NCI-H187 treated with DMSO at 0.1 percent for 48 hours (cell line): ENCODE measurements around the gene DMD.
"Not testable (repeated sequence)": the region's sequence is repeated elsewhere in the genome, so short reads cannot be mapped to it uniquely, and the experiment has no call there.

Experiments used
- DNase-seq: peaks from one replicate; lab custom pipeline; 2025; lab: John Stamatoyannopoulos, UW

The DMD gene

DNA sequence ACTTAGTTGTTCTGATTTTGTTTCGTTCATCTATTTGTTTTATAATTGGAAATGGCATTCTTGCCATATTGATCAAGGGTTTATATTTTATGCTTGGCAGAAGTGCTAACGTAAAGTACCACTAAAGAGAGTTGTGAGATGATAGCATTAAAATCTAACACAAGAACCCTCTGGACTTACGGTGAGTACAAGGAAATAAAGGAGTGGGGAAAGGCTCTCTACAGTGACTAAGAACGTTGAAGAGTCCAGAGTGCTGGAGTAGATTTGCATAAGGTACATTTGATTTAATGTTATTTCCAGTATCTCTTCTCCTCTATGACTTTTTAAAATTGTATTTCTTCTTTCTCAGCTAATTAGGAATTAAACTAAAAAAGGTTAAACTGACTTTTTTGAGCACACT is 612.6 kb downstream of the DMD start:
- no peak for DNase-seq

DNA sequence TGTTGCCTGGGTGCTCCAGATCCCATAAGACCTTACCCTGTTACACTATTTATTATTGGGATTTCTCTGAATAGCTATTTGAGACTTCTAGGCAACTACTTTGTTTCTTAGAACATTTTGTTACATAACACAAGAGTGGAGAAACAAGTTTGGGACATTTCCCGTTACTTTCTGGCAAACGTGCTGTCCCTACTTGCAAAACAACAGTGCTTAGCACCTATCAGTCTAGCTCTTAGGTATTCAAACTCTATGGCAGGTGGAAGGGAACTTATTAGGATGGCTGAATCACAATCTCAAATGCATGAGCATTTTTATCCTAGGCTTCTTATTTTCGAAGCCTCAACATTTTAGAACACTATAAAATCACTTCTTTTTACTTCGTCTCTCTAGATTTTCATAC is 613.6 kb downstream of the DMD start:
- DNase-seq: no peak

DNA sequence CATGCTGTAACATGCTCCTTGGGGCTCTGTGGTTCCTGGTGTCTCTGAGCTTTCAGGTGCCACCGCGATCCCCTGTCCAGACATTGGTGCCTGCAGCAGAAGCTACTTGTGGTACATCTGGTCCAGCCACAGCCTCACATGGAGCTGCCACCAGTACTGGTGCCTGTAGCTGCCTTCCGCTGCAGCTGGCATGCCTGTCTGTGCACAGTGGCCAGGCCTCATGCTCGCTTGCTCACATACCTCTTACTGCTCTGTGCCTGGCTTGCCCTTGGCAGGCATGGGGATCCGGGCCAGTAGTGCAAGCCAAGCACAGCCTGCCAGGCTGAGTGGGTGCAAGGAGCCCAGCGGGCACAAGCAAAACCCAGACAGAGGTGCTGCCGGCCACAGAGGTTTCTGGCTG is 618.6 kb downstream of the DMD start:
- DNase-seq: no peak

DNA sequence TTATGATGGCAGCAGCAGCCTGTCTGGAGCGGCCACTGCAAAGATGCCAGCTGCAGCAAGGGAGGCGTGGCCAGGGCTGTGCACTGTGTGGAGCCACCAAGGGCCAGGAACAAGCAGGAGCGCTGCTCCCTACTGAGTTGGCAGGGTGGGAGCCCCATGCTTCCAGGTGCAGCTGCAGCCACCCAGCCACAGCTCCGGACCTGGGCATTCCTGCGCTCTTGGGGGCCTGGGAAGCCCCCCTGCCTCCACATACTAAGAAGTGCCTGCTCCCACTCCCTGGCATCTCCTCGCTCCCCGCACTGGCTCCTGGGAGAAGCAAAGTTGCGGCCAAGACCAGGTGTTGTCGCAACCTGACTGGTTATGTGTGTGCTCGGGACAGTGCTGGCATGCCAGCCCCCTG is 619.8 kb downstream of the DMD start:
- no peak for DNase-seq

DNA sequence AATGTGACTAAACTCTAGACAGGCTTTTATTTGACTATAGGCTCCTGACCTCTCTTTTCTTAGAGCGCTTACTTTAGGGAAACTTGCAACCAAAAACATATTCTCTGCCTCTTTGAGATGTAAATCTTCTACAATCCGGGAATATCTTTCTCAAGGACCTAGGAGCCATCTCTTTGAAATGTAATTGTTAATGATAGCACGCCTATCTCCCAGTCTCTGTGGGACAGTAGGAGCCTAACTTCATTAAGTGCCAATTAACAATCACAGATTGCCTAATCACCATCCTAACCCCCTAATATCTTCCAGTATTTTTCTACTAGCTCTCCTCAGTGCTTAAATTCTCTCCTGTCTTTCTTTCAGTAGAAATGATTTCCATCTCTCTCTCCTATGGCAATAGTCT is 628.6 kb downstream of the DMD start:
- no peak for DNase-seq

DNA sequence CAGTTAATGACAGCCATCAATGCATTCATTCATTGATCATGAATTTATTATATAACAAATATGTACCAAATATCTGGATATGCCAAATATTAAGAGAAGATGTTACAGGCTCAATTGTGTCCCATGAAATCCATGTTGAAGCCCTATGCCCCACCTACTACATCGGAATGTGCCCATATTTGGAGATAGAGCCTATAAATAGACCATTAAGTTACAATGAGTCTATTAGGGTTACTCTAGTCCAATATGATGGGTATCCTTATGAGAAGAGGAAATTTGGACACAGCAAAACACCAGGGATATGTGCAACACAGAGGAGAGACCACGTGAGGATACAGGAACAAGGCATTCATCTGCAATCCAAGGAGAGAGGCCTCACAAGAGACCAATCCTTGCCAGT is 634.5 kb downstream of the DMD start:
- no peak for DNase-seq

DNA sequence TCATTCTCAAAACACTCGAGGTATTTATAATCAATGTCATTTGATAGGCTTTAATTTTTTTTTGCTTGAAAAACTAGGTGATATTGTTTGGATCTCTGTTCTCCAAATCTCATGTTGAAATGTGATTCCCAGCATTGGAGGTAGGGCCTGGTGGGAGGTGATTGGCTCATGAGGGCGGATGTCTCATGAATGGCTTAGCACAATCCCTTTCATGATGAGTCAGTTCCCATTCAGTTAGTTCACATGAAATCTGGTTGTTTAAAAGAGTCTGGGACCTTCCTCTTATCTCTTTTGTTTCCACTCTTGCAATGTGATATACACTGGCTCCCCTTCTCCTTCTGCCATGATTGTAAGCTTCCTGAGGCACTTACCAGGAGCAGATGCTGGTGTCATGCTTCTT is 638.7 kb downstream of the DMD start:
- DNase-seq: no peak

DNA sequence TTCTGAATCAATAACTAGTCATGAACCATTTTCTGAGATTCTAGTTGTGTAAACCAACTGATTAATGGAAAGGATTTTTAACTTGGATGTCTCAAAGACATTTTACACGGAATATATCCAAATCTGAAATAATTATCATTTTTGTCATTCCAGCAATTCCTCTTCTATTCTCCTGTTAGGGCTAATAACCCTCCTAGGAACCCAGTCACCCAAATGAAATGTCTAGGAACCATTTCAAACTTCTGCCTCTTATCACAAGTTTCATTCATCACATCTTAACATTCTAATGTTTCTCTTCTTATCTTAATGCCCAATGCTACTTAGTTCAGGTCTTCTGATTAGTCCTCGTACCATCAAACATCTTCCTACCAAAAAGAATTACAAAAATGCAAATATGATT is 639.8 kb downstream of the DMD start:
- DNase-seq: no peak

DNA sequence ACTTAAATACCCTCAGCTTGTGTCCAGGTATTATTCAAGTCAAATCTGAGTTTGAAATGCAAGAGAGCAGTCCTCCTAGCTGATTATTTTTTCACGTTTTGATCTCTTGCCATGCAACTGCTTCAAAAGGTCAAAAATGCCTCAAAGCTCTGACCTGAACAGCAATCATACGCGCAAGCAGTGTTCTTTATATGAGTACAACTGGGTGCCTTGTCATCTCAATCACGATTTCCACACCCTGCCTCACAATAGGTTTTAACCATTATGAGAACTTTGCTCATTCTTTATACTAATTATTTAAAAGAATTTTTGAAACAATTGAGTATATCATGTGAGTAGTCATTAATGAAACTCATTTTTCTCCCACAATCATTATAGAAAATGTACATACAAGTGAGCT is 649.1 kb downstream of the DMD start:
- no peak for DNase-seq

DNA sequence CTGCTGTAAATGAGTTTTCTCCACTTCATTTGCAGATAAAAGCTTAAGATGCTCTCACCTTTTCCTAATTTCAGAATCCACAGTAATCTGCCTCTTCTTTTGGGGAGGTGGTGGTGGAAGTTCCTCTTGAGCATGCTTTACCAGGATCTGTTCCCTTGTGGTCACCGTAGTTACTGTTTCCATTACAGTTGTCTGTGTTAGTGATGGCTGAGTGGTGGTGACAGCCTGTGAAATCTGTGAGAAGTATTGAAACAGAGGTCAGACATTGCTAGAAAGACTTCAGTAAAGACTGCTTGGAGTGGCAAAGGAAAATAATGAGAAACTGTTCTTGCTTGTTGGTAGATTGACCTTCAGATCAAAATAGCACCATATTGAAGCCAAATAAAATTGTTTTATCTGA is 666.2 kb downstream of the DMD start:
- DNase-seq: no peak

DNA sequence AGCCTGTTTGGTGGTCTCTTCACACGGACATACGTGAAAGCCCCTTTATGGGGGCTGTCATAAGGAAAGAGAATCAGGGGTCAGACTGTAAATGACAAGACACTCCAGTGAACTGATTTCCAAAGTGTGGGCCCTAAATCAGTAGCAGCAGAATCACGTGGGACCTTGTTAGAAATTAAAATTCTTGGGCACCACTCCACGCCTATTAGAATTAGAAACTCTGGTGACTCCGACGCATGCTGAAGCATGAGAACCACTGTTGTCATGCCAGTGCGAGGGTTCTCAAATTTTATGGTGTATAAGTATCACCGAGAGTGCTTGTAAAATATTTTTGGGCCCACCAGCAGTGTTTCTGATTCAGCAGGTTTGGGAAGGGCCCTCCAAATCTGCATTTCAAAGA is 672.8 kb downstream of the DMD start:
- no peak for DNase-seq

DNA sequence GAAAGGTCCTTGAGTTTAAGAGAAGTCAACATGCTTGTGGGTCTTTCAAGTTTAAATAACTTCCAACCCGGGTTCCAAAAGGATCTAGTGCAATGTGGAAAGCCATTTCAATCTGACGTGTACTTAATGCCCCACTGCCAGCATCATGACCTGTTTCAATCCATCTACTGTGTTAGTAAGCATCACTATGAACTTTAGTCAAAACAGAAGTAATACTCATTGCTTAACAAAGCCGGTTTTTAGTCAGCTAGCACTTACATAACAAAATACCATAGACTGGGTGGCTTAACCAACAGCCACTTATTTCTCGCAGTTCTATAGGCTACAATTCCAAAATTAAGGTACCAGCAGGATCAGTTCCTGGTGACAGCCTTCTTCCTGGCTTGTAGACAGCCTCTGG is 677.5 kb downstream of the DMD start:
- DNase-seq: no peak

DNA sequence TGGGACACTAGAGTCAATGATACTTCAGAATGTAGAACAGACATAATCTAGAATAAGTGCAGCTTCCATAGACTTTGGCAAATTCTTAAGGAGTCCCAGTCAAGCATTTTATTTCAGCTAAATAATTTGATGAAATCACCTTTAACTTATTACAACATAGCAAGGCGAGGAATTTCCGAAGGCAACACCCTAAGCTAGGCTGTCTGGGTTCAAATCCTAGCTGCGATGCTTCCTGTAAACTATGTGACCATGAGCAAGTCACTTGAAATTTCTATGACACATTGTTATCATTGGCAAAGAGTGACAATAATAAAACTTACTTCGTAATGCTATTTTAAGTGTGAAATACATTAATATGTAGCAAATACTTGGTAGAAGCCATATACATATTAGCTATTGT is 679.1 kb downstream of the DMD start:
- DNase-seq: no peak

DNA sequence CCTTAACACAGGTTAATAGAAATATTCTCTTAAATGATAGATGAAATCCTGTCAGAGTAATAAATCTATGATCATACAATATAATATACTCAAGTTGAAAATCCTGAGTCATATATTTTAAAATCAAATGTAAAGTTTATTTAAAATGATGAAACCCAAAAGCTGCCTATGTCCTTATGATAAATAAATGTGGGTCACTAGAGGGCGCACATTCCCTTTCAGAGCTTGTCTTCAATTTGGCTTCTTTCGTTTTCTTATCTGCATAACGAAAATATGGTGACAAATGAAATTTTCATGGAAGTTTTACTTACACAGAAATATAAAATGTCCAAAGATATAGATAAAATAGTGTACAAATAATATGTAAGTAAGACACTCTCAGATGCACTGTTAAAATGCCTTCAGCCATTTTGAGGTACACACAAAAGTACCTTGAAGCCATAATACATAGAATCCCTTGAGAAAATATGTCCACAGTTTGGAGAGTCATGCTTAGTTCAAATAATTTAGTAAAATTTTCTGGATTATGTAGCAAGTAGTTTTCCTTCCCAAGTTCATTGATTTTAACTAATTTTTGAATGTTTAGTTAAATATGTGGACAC is 680.4 kb downstream of the DMD start:
- DNase-seq: no peak

DNA sequence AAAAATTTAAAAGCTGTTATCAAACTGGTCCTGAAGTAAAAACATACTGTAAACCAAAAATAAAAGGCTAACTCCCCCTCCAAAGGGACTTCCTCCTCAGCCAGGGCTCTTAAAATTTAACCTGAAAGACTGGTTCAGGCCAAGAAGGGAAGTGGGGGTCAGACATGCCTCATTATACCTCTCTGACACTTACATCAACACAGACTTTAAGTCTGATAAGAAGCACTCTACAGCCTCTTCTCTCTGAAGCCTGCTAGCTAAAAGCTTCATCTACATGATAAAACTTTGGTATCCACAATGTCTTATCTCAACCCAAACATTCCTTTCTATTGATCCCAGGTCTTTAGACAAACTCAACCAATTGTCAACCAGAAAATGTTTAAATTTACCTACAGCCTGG is 682.9 kb downstream of the DMD start:
- not testable (repeated sequence) for DNase-seq

DNA sequence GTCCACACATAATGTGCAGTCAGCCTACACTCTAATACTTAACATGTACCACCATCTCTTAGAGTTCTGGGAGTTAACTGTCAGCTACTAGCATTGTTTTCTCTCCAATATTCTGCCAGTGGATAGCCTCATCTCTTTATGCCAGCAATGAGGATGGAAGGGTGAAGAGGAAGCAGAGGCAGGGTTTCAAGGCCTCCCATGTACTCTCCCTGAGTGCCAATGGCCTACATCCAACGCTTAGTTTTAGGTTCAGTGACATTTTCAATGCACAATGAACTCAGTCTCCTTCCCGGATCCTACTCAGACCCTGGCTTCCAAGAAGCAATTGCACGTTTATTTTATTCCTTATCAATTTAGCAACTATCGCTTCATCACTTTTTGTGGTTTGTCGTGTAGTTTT is 686.1 kb downstream of the DMD start:
- no peak for DNase-seq

DNA sequence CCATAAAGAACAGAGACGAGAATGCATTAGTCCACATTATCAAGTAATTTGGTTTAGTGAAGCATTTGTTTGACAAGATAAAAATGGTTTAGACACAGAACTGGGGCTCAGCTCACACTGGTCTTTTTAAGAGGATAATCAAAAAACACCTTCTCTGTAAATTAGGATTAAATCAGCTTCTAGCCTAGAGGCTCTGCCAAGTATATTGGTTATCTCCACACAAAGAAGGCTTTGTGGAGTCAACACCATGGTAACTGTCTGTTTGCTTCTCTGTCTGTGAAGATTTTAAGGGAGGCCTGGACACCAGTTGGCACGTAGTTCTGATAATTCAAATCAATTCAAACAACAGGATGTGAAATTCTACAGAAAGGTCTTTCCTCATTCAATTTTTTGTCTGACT is 687.0 kb downstream of the DMD start:
- DNase-seq: no peak

DNA sequence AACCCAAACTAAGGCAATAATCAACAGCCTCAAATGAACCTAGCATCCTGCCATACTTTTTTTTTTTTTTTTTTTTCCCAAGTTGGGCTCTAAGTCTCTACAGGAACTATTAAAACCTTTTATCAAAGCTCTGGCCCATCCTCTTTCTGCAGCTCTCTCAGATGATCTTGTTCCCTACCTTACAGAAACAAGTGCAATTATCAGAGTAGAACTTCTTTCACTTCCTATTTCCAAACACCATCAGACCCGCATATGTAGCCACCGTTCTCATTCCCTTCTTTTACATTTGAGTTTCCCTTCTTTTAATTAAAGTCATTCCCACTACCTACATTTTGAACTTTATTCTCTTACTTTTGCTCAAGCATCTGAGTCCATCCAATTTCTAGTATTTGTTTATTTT is 690.6 kb downstream of the DMD start:
- DNase-seq: no peak

DNA sequence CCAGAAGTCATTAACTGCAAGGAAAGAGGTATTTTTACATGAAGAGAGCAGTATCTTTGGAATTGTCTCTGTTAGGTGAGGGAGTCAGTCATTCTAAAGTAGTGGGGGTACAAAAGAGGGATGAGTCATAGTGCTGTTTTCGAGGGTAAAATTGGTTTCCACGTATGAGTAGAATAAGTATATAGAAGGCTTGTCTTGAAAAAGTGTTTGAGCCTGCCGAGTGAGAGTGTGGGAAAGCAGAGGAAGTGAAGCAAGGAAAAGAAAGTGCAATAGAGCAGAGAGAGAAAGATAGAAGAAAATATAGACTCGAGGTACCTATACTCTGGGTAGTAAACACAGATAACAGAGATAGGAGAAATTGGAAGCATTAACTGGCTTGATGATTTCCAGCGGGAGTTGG is 696.4 kb downstream of the DMD start:
- DNase-seq: no peak

DNA sequence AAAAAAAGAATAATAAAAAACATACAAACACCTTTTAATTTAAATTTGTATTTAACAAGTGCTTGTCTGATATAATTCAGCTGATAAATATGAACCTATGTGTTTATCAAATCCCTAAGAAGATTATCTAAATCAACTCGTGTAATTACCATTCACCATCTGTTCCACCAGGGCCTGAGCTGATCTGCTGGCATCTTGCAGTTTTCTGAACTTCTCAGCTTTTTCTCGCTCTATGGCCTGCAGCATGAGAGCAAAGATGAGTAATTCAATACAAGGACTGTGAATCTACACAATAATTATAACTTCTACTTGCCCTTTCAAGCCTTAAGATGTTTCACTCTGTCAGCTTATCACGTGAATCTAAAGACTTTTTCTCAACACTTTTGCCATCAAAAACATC is 709.7 kb downstream of the DMD start:
- no peak for DNase-seq

DNA sequence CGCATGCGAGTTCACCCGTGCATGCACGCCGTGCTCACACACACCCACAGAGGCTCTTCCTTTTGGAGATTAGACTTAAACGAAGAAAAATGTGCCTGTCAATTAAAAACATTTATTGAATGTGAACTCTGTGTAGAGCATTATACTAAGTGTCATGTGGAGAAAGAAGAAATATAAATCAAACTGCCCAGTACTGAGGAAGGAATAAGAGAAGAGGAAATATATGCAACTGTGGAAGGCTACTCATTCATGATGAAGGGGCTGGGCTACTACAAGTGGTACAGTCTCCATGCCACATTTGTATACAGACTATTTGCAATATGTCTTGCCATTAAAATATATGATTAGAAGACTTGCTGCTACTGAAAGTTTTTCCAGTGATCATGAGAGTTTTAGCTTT is 714.7 kb downstream of the DMD start:
- no peak for DNase-seq

DNA sequence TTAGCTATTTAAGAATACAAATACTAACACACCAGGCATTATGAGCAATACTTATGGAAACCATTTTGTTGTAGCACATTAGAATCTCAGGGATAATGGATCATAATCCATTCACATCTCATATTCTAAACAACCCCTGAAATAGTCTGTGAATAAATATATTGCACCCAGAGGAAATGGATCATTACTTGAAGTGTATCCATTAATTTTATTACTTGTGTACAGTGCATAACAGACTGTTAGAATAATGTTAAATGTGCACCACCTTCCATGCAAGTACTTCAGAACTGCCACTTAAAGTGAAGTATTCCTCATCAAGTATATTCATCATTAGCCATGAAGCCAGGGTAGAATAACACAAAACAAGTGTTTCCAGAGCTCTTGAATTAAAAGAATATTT is 715.5 kb downstream of the DMD start:
- no peak for DNase-seq

DNA sequence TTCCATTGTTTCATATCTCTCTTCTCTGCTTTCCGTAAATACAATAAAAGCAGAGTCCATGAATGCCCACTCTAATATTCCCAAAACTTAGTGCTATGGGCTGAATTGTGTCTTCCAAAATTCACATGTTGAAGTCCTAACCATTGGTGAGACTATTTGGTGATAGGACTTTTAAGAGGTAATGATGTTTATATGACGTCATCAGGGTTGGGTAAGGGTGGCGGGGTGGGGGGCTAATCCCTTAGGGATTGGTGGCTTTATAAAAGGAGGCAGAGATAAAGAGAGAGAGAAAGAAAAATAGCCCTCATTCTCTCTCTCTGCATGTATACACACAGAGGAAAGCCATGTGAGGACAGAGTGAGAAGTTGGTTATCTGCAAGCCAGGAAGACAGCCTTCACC is 722.2 kb downstream of the DMD start:
- no peak for DNase-seq

DNA sequence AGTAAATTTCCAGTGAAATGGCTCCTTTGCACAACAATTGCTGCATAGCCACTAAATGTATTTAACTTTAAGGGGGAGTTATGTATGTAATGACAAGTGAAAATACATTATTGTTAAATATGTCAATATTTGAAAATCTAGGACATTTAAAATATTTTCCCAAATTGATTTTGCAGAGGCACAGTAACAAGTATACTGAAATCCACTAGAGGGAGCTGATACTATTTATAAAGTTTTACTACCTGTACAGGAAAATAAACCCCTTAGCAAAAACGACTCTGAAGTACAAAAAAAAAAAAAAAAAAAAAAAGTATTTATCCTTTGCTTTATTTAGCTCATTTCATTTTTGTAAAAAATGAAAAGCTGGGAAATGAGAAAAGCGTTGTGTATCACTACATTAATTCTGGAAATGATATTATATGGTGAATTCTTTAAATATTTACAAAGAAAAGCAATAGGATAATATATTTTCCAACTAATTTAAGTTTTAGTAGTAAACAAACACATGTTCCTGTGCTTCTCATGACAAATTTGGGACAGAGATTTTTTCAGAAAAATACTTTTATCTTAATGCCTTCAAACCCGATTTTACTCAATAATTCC is 727.7 kb downstream of the DMD start:
- DNase-seq: no peak

DNA sequence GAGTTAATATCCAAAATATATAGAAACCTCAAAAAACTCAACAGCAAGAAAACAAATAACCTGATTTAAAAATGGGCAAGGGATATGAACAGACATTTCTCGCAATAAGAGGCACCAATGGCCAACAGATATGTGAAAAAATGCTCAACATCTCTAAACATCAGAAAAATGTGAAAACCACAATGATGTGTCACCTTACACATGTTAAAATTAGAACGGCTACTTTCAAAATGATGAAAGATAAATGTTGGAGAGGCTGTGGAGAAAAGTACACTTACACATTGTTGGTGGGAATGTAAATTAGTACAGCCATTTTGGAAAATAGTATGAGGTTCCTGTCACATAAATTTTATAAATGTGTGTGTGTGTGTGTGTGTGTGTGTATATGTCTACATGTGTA is 731.3 kb downstream of the DMD start:
- no peak for DNase-seq
